Kidney (tissue), 14 donors: ENCODE results near the gene LCTL. TPM values are rescaled to one million over a fixed set of nuclear protein-coding genes. Genes with fewer than 3 reads are reported as not detected.

ENCODE experiments used
- DNase-seq, 5 donors: peaks; one replicate each; pipeline ENCODE4 v3.0.0-alpha.2; 2013 to 2020
- FAIRE-seq: peaks from 2 replicates; lab custom pipeline; 2012; peaks lifted over from hg19 to GRCh38; lab: Jason Lieb, UNC
- H3K27ac ChIP-seq, 2 donors: one replicate each; pipeline ENCODE4 v1.7.0; 2013; ENCODE audit warnings: low read depth in 2 of 2, low read length in 2 of 2, inconsistent platforms in 1 of 2
- H3K27me3 ChIP-seq: one replicate; pipeline ENCODE4 v1.7.1; 2013; ENCODE audit warnings: low read length, inconsistent platforms; ENCODE audit not compliant: control insufficient read depth, insufficient read depth
- H3K36me3 ChIP-seq, 3 donors: one replicate each; pipeline versions ENCODE4 v1.7.0 to v1.7.1; 2013; ENCODE audit warnings: low read length in 3 of 3, control low read depth in 1 of 3, inconsistent platforms in 1 of 3; ENCODE audit not compliant: insufficient read depth in 3 of 3, control insufficient read depth in 2 of 3
- H3K4me1 ChIP-seq, 3 donors: one replicate each; pipeline versions ENCODE4 v1.7.0 to v1.7.1; 2013; ENCODE audit warnings: low read length in 3 of 3, inconsistent platforms in 1 of 3, low read depth in 1 of 3; ENCODE audit not compliant: control insufficient read depth in 2 of 3, insufficient read depth in 2 of 3
- H3K4me3 ChIP-seq, 3 donors: one replicate each; pipeline versions ENCODE4 v1.7.0 to v1.8.1; 2013; ENCODE audit warnings: low read length in 3 of 3, control low read depth in 1 of 3, inconsistent platforms in 1 of 3
- H3K9ac ChIP-seq, 3 donors: one replicate each; pipeline versions ENCODE4 v1.7.0 to v1.7.1; 2013; ENCODE audit warnings: low read length in 3 of 3, control low read depth in 1 of 3, inconsistent platforms in 1 of 3
- H3K9me3 ChIP-seq, 3 donors: one replicate each; pipeline versions ENCODE4 v1.7.0 to v1.7.1; 2013; ENCODE audit warnings: low read length in 3 of 3, control low read depth in 1 of 3, inconsistent platforms in 1 of 3; ENCODE audit not compliant: control insufficient read depth in 2 of 3, insufficient read depth in 1 of 3
- CTCF ChIP-seq: IDR thresholded peaks from 3 replicates; pipeline ENCODE4 v1.5.1; 2012; ENCODE audit warnings: mild to moderate bottlenecking, moderate library complexity, borderline replicate concordance; ENCODE audit not compliant: insufficient read depth; ENCODE audit errors: extremely low read depth
- intact Hi-C: fragments of 100-400 bp; cut with DNase I; formaldehyde crosslinking; loops from one replicate; pipeline ENCODE4 v1.11.1; 2022
- polyA plus RNA-seq: library from polyadenylated mRNA; stranded (reverse); fragments of 350-450 nt; fragmentation: Illumina TruSeq; extraction: RNeasy Lipid Tissue Mini Kit (QIAGEN cat#74804); gene quantifications from one replicate; pipeline ENCODE4 v1.2.3, GENCODE V29; 2014; ENCODE audit warnings: low read depth, low replicate concordance; ENCODE audit not compliant: insufficient read depth
- total RNA-seq: library from RNA; stranded (reverse); fragmentation: NEBNext Ultra II Directional; extraction: Animal tissue kit (Norgen Biotek cat#: 25700); gene quantifications from one replicate; pipeline ENCODE4 v1.2.1, GENCODE V29; 2021
- donor health status: control.
- donor health status: control.
- donor health status: control.
- donor health status: control.
- donor health status: control.
- donor health status: DM: yes; HTN: yes; CAD: no.
- donor health status: Normal renal cell carcinoma (clear cell type).

Gene LCTL
- total and polyA plus RNA-seq, 2 donors from 2014 or later: not detected

DNA sequence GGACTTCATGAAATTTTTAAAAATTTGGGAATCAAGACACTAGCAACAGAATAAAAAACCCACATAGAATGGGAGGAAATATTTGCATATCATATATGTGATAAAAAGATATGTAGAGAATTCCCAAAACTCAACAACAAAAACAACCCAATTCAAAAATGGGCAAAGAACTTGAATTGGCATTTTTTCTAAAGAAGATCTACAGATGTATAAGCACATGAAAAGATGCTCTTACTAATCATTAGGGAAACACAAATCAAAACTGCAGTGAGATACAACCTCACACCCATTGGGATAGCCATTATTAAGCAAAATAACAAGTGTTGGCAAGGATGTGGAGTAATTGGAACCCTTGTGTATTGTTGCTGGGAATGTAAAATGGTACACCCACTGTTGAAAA is 10.1 kb downstream of the LCTL start:
- FAIRE-seq (no peak), DNase-seq (no peak)
- H3K4me3 ChIP-seq: no peak overlapping the region
- H3K9ac ChIP-seq: no peak overlapping the region
- H3K4me1 ChIP-seq: no peaks in the 10 kb centered on the region
- intact Hi-C loops: no loop called here
- no peak for TF ChIP-seq CTCF
- no peaks in the 10 kb centered on the region for H3K36me3 ChIP-seq
- H3K27ac ChIP-seq: no peak overlapping the region
- H3K27me3 ChIP-seq: no peaks in the 10 kb centered on the region
- H3K9me3 ChIP-seq: peaks cover 0 to 6% (median 0%) of the 10 kb centered on the region in 3 donors

GRCh38 chr15:66545255-66545654 is 20.5 kb downstream of the LCTL start:
- H3K4me1 ChIP-seq: no peaks in the 10 kb centered on the region
- intact Hi-C loops: no loop called here
- H3K4me3 ChIP-seq: no peak overlapping the region
- H3K27me3 ChIP-seq: no peaks in the 10 kb centered on the region
- no peaks in the 10 kb centered on the region for H3K36me3 ChIP-seq
- no peak overlapping the region for H3K9ac ChIP-seq
- no peak for TF ChIP-seq CTCF
- no peak overlapping the region for H3K27ac ChIP-seq
- no peak for DNase-seq
- no peaks in the 10 kb centered on the region for H3K9me3 ChIP-seq
- FAIRE-seq: no peak

GRCh38 chr15:66542896-66543295 is 22.9 kb downstream of the LCTL start:
- FAIRE-seq: no peak
- no peak for TF ChIP-seq CTCF
- intact Hi-C loops: no loop called here
- H3K27ac ChIP-seq: no peak overlapping the region
- H3K9ac ChIP-seq: no peak overlapping the region
- no peaks in the 10 kb centered on the region for H3K9me3 ChIP-seq
- H3K4me1 ChIP-seq: no peaks in the 10 kb centered on the region
- no peak overlapping the region for H3K4me3 ChIP-seq
- no peak for DNase-seq
- H3K36me3 ChIP-seq: no peaks in the 10 kb centered on the region
- no peaks in the 10 kb centered on the region for H3K27me3 ChIP-seq

DNA sequence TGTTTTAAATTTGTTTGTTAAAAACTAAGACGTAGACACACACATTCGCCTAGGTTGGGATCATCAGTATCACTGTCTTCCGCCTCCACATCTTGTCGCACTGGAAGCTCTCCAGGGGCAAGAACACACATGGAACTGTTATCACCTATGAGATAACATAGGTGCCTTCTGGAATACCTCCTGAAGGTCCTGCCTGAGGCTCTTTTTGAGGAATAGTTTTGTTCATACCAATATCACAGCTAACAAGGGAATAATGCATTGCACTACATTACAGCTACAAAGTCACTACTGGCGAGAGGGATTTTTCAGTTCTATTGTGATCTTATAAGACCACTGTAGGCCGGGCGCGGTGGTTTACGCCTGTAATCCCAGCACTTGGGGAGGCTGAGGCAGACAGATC is 30.7 kb downstream of the LCTL start:
- DNase-seq: no peak
- H3K4me1 ChIP-seq: no peaks in the 10 kb centered on the region
- no peak overlapping the region for H3K4me3 ChIP-seq
- H3K9me3 ChIP-seq: no peaks in the 10 kb centered on the region
- H3K9ac ChIP-seq: no peak overlapping the region
- no peak for FAIRE-seq
- H3K27me3 ChIP-seq: no peaks in the 10 kb centered on the region
- H3K27ac ChIP-seq: no peak overlapping the region
- peaks cover 0 to 2% (median 0%) of the 10 kb centered on the region in 3 donors for H3K36me3 ChIP-seq
- intact Hi-C loops: no loop called here
- TF ChIP-seq CTCF: no peak
